H7 (cell line): ENCODE results near the gene TMEM154. TPM values are rescaled to one million over a fixed set of nuclear protein-coding genes. Genes with fewer than 3 reads are reported as not detected.
A peak's percentile ranks its signal among the peaks of the same experiment; 100 is the strongest.

ENCODE experiments used
- DNase-seq: peaks from one replicate; pipeline ENCODE4 v3.0.0; 2012
- H3K27me3 ChIP-seq: 2 replicates; pipeline ENCODE4 v1.6.0; 2011; ENCODE audit warnings: mild to moderate bottlenecking, low read length; ENCODE audit not compliant: control insufficient read depth, insufficient read depth
- H3K36me3 ChIP-seq: replicated peaks from 2 replicates; pipeline ENCODE4 v1.5.1; 2011; ENCODE audit warnings: low read length; ENCODE audit not compliant: control insufficient read depth, insufficient read depth
- H3K4me3 ChIP-seq: 2 replicates; pipeline ENCODE4 v1.5.1; 2011; ENCODE audit warnings: low read depth, mild to moderate bottlenecking, control low read depth, low read length, moderate library complexity; ENCODE audit not compliant: insufficient read depth
- total RNA-seq: library from RNA; depleted of rRNA; stranded (reverse); fragments of >200 nt; shearing (Covaris generic); gene quantifications from 2 replicates; pipeline ENCODE4 v1.2.3, GENCODE V29; 2014; rRNA removed

Gene TMEM154
- 0.31 and 1.4 TPM in 2 replicates for total RNA-seq

GRCh38 chr4:152679414-152680281, at the start of gene TMEM154:
Gene TMEM154 (minus strand): TSS chr4:152679997. CDS start chr4:152679933, 64 bp downstream.
- DNase-seq: peak; percentile 78
- Histone ChIP-seq H3K4me3 (peak within 1 kb of the TSS; percentile 52), H3K27me3 (no peaks in the 10 kb centered on the region), H3K36me3 (no peaks in the 10 kb centered on the region)

DNA sequence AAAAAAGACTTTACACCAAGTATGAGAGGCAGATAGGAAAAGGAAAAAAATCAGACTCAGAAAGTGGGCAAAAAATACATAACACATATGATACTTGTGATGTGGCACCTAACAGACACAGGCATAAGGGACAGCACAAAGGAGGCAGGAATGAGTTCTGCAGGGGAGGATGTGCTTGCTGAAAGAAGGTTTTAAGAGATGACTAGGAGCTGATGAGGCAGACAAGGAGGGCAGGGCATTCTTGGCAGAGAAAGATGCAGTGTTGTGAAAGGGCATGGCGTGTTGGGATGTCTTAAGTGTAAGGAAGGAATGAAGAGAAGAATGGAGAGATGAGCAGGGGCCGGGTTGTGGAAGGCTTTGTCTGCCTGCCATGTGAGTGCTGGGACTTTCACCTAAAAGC, 49.7 kb upstream of the TMEM154 start:
- H3K4me3 ChIP-seq: no peak overlapping the region
- DNase-seq: no peak
- no peaks in the 10 kb centered on the region for H3K36me3 ChIP-seq
- H3K27me3 ChIP-seq: no peaks in the 10 kb centered on the region

GRCh38 chr4:152728343-152728742, 48.5 kb upstream of the TMEM154 start:
- Histone ChIP-seq H3K4me3 (no peak overlapping the region), H3K36me3 (no peaks in the 10 kb centered on the region), H3K27me3 (no peaks in the 10 kb centered on the region)
- DNase-seq: no peak

DNA sequence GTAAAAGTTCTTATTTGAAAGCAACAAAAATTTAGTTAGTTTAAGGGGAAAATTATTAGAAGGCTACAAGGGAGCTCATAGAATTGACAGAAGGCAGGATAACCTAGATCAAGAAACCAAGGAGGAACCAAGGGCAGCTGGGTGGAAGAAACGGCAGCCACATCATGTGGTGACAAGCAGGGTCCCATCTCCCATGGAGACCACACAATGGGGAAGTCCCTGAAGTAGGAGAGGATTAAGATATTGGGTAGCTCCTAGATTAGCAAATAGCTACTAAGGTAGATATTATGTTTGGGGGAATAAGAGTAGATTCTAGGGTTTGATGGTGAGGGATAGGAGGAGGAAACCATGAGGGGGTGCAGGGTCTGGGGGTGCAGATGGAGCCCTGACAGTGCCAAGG, 48.0 kb upstream of the TMEM154 start:
- DNase-seq: no peak
- no peaks in the 10 kb centered on the region for H3K36me3 ChIP-seq
- H3K4me3 ChIP-seq: no peak overlapping the region
- H3K27me3 ChIP-seq: no peaks in the 10 kb centered on the region

GRCh38 chr4:152724494-152724893, 44.7 kb upstream of the TMEM154 start:
- H3K36me3 ChIP-seq: no peaks in the 10 kb centered on the region
- no peak for DNase-seq
- H3K4me3 ChIP-seq: no peak overlapping the region
- no peaks in the 10 kb centered on the region for H3K27me3 ChIP-seq

DNA sequence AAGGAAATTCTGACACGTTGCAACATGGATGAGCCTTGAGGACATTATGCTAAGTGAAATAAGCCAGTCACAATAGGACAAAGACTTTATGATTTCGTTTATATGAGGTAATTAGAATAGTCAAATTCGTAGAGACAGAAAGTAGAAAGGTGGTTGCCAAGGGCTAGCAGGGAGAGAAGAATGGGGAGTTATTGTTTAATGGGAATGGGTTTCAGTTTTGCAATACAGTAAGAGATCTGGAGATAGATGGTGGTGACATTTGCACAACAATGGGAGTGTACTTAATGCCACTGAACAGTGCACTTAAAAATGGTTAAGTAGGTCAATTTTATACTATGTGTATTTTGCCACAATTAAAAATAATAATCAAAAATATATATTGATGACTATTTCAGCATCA, 43.4 kb upstream of the TMEM154 start:
- Histone ChIP-seq H3K36me3 (no peaks in the 10 kb centered on the region), H3K4me3 (no peak overlapping the region), H3K27me3 (no peaks in the 10 kb centered on the region)
- DNase-seq: no peak

GRCh38 chr4:152719801-152720556, 40.2 kb upstream of the TMEM154 start:
- DNase-seq: no peak
- no peak overlapping the region for H3K4me3 ChIP-seq
- H3K36me3 ChIP-seq: no peaks in the 10 kb centered on the region
- no peaks in the 10 kb centered on the region for H3K27me3 ChIP-seq

- H3K36me3 ChIP-seq: no peaks in the 10 kb centered on the region
- DNase-seq: no peak
- no peaks in the 10 kb centered on the region for H3K27me3 ChIP-seq
- H3K4me3 ChIP-seq: no peak overlapping the region
Observed at GRCh38 chr4:152719291-152719690, 39.5 kb upstream of the TMEM154 start.

DNA sequence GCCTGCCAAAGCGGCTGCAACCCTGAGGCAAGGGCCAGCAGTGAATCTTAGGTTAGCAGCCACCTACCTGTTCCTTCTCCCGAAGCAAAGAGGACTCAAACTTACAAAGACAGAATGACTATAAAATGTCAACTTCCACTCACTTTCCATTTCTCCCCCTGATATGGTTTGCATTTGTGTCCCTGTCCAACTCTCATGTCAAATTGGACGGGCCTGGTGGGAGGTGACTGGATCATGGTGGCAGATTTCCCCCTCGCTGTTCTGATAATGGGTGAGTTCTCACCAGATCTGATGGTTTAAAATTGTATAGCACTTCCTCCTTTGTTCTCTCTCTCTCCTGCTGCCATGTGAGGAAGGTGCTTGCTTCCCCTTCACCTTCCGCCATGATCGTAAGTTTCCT, 35.3 kb upstream of the TMEM154 start:
- DNase-seq: no peak
- H3K36me3 ChIP-seq: no peaks in the 10 kb centered on the region
- no peak overlapping the region for H3K4me3 ChIP-seq
- H3K27me3 ChIP-seq: no peaks in the 10 kb centered on the region

DNA sequence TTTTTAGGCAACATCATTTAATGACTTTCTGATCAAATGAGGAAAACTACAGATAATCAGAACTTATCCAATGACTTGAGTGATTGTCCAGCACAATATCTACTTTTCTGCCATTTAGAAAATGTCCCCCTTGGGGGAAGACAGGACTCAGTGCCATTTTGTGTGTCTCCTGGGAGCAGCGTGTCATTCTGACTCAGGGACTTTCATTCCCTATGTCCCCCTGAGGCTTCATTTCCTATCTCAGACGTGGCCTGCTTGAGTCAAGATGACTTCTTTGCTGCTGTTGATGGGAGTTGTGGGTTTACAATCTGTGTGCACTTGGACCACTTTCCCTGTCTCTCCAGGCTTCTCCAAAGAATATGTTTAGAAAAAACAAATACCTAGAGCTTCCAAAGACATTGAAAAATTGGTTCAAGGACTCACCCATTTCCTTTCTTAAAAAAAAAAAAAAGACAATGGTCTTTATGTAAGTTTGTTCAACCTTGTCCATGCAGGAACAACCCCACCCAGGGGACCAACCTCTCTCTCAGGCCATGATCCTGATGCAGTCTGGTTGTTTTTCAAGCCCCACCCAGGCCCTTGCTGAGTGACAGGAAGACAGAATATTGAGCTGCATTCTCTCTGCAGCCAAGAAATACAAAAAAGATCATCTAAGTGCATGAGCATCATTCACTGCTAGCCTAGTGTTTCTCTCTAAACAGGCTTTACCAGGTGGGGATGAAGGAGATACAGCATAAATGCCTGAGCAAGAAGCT, 34.3 kb upstream of the TMEM154 start:
- Histone ChIP-seq H3K4me3 (no peak overlapping the region), H3K36me3 (no peaks in the 10 kb centered on the region), H3K27me3 (no peaks in the 10 kb centered on the region)
- DNase-seq: no peak

DNA sequence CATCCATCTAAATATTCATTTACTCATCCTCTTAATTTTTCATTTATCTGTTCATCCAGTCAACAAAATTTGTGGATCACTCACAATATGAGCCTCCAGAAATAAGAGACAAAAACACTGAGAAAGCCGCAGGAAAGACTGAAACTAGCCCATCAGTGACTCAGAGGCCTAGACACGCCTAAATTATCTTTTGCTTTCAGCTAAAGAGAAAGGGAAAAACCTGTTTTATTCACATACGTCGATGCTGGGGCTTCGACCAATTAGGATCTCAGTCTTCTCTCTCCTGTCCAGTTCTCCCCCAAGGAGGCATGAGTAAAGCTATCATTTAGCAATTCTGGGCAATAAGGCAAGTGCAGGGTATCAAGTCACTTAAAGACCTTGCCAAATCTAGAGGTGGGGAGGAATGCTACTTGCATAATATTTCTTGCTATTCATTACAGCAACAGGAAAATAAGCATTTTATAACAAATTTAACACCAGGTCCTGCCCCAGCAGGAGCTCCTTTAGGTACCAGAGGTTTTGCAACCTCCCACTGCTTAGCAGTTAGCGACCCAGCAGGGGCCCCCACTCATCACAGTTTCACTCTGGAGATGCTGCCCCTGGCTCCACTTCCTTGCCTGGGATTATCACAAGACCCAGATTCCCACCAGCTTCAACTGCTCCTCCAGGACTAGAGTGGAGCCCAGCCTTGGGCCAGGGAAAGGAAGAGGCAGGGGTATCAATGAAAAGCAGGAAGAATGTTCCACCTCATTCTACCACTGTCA, 30.1 kb upstream of the TMEM154 start:
- Histone ChIP-seq H3K27me3 (no peaks in the 10 kb centered on the region), H3K4me3 (no peak overlapping the region), H3K36me3 (no peaks in the 10 kb centered on the region)
- peak; percentile 37 for DNase-seq

GRCh38 chr4:152708796-152709195, 29.0 kb upstream of the TMEM154 start:
- DNase-seq: no peak
- H3K27me3 ChIP-seq: no peaks in the 10 kb centered on the region

GRCh38 chr4:152708361-152708760, 28.6 kb upstream of the TMEM154 start:
- Histone ChIP-seq H3K4me3 (no peak overlapping the region), H3K36me3 (no peaks in the 10 kb centered on the region), H3K27me3 (no peaks in the 10 kb centered on the region)
- no peak for DNase-seq

More at GRCh38 chr4:152708796-152709195, 29.0 kb upstream of the TMEM154 start:
- Histone ChIP-seq H3K36me3 (no peaks in the 10 kb centered on the region), H3K4me3 (no peak overlapping the region)

DNA sequence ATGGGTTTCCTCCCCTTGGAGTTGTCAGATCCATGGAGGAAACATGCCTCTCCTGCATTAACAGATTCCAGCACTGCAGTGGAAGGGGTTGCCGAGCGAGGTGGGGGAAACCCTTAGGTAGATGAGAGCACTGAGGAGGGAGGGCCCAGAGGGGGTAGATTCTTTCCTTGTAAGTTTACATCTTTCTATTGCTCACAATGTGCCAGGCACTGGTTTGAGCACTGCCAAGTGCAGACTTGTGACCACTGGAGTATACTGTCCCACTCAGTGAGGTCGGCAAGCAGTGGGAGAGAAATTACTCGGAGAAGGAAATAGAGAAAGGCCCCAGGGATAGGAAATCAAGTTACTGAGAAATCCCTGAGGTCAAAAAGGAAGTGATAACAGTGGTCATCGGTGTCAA, 27.8 kb upstream of the TMEM154 start:
- DNase-seq: no peak
- H3K36me3 ChIP-seq: no peaks in the 10 kb centered on the region
- no peaks in the 10 kb centered on the region for H3K27me3 ChIP-seq
- H3K4me3 ChIP-seq: no peak overlapping the region
